GM12891 (cell line): Measurements from ENCODE around the gene CLIC5.
A peak's percentile ranks its signal among the peaks of the same experiment; 100 is the strongest.

Source experiments
- DNase-seq: peaks from one replicate; pipeline ENCODE4 v3.0.0; 2011; ENCODE audit warnings: low spot score; ENCODE audit not compliant: insufficient read length
- FAIRE-seq: peaks from 2 replicates; lab custom pipeline; 2011; peaks lifted over from hg19 to GRCh38; lab: Jason Lieb, UNC
- PAX5 ChIP-seq: IDR thresholded peaks from 2 replicates; pipeline ENCODE4 v1.6.1; 2011; ENCODE audit warnings: low read length, moderate library complexity, mild to moderate bottlenecking; ENCODE audit not compliant: insufficient read depth, severe bottlenecking
- POLR2A ChIP-seq: IDR thresholded peaks from 2 replicates; pipeline ENCODE4 v1.6.1; 2011; ENCODE audit warnings: low read depth, low read length, control low read depth
- POLR2AphosphoS5 ChIP-seq: IDR thresholded peaks from 2 replicates; pipeline ENCODE4 v1.6.1; 2011; ENCODE audit warnings: low read depth, low read length, control low read depth
- POU2F2 ChIP-seq: IDR thresholded peaks from 2 replicates; pipeline ENCODE4 v1.6.1; 2011; ENCODE audit warnings: low read depth, mild to moderate bottlenecking, control low read depth, low read length, moderate library complexity
- SPI1 ChIP-seq: IDR thresholded peaks from 2 replicates; pipeline ENCODE4 v1.6.1; 2011; ENCODE audit warnings: low read depth, low read length, control low read depth
- TAF1 ChIP-seq: IDR thresholded peaks from 2 replicates; pipeline ENCODE4 v1.6.1; 2011; ENCODE audit warnings: low read depth, low read length, control low read depth

CLIC5 gene

DNA sequence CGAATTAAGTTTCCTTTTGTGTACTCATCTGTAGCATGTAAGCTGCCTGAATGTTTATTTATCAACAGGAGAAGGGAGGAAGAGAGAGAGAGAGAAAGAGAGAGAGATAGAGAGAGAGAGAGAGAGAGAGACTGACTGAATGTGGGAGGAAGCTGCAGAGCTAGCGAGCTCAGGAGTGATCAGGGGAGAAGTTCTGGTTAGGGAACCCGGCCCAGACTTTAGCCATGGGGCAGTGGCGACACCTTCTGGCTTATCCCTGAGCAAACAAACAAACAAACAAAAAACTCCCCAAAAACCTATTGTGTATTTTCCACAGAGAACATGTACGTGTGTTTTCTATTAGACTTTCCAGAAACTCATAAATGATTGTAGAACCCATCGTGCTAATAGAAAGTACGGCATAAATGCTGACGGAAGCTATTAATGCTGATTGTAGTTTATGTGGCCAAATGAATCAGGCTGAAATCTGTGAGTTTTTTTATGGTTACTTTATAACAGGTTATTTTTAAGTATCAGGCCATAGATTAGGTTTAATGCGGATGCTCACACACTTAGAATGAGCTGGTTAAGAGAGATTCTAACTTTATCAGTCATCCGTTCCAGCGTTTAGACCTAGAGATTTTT is 92.8 kb downstream of the CLIC5 start:
- DNase-seq (no peak), FAIRE-seq (no peak)
- TF ChIP-seq PAX5 = no peak
- no peak for TF ChIP-seq POLR2A
- TF ChIP-seq SPI1 = 0 out of 2 replicates have a peak, but pooled peaks have one; percentile 27
- no peak for TF ChIP-seq TAF1

DNA sequence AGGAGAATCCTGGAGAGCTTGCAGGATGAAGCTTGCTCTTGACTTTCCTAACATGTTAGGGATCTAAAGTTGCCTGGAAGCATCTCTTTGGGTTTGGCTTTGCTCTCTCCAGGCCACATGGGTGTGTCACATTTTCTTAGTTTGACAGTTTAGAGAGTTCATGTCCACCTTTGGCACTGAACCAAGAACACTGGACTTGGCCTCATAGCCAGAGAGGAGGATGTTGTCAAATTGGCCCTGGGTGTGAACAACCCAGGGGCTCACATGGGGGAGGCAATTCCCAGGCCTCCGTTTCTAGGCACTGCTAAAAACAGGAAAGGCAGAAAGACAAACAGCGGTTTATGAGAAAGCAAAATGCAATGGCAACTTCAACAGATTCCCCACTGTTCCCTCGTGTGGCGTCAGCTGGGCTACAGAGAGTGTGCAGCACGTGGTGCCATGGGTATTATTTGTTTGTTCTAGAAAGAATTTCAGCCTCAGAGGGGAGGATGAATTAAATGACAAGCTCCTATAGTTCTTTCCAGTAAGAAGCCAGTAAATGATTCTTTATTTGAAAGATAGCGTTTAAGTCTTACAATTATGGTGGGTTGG is 93.9 kb downstream of the CLIC5 start:
- FAIRE-seq (no peak), DNase-seq (no peak)
- TF ChIP-seq POLR2A (no peak), POLR2AphosphoS5 (no peak), TAF1 (no peak), POU2F2 (no peak), PAX5 (no peak), SPI1 (no peak)

DNA sequence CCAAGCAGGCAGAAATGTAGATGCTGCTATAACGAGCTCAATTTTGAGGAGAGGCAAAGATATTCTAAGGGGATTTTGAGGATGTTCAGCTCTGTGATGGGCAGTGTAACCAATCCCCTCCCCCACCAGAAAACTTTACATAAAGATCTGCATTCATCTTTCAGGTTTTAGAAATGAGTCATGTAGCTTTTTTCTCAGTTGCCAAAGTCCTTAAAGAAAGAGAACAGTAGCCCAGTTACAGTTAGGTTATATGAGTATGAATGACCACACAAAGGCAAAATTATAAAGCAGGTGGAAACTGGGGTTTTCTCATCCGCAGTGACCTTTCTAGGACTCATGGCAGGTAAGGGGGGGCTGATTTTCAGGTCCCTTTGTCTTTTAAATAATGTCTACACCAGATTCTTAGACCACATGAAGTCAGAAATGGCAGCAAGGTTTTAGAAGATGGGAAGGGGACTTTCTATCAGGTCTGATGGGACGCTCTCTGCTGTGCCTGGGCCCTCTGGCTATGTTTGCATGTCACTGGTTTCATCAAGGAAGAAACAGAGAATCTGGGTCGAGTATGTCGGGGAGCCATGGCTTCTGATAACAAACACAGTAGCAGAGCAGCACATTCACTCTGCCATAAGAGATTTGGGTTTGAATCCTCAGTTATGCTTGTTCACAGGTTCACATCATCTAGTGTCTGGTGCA is 94.7 kb downstream of the CLIC5 start:
- TF ChIP-seq SPI1 (no peak), POU2F2 (peak; percentile 76; the same call in 1 of the 2 replicates)
- FAIRE-seq (no peak), DNase-seq (no peak)

DNA sequence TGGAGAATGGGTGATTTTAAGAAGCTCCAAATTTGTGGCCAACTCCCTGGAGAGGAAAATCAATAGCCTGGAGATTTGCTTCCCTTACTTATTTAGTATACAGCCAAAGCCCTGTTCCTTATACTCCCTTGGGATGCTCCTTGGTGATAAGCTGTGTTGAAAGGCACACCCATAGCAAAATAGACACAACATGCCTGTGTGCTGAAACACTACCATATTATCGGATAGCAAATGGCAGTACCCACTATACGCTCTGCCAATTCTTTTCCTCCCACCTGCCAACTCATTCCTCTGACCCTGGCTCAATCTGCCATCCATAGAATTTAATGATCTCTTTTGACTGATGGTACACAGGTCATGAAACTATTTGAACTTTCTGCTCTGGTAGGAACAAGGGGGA is 98.2 kb downstream of the CLIC5 start:
- DNase-seq (no peak), FAIRE-seq (no peak)
- TF ChIP-seq TAF1 (no peak), POLR2AphosphoS5 (no peak), POLR2A (no peak), SPI1 (no peak), POU2F2 (no peak), PAX5 (no peak)

DNA sequence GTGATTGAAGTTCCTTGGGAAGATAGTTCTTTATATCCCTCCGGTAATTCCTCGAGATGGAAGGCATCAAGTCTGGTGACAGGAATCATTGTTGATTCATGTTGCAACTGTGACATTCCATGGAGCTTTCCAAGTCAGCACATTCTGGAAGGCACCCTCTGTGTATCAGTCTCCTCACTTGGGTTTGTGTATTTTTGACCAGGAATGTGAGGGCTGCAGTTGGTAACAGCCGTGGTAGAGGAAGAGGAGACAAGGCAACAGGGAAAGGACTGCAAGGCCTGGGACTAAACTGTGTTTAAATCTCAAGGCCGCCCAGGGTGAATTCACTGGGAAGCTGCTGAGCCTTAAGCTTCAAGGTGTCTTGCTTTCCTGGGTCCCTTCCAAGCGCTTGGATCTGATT is 99.0 kb downstream of the CLIC5 start:
- TF ChIP-seq TAF1 (no peak), PAX5 (no peak), SPI1 (no peak), POU2F2 (no peak), POLR2A (no peak), POLR2AphosphoS5 (no peak)
- FAIRE-seq = no peak
- DNase-seq = no peak

DNA sequence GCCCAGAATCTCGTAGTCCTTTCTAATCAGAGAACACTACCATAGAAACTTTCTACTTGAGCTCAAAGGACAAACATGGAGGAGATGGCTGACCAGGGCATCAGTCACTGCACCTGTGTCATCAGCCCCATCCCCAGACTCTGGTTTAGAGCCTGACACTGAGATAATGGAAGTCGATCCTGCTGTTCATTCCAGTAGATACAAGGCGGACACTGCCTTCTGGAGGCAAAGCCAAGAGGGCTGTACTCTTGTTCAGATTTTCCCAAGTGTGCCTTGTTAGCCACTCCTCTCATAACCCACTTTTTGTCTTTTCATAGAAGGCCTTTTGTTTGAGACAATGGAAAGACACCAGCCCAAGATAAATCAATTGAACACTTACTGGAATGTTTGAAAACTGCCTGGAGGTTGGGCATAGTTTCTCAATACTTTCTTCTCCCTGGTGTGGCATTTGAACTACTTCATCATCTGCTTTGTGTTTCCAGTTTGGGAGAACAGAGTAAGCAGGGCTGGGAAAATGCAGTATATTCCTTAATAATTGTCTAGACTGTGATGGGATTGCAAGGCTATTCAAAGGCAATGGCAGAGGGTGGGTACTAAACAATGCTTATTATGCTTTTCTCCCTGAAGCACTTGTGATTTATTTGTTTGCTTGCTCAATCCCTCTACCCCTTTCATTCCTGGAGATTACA is 99.7 kb downstream of the CLIC5 start:
- TF ChIP-seq POLR2AphosphoS5 (no peak), TAF1 (no peak), PAX5 (no peak), POLR2A (no peak)
- no peak for DNase-seq
- no peak for FAIRE-seq

DNA sequence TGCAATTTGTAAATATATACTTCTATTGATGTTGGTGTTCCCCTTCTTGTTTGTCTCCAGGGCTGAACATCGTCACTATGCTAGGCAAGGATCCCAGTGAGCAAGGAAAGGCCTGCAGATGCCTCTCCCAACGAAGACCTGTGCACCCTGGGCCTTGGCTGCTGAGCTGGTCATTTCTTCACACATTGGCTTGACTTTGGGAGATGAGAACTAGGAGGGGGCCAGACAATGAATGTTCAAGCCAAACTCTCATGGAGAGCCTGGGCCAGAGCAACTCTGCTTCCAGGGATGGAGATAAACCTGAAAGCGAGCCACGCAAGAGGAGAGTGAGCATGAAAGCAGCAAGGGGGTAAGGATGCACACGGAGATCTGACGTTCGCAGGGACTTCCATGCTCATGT is 104.0 kb downstream of the CLIC5 start:
- no peak for DNase-seq
- no peak for FAIRE-seq
- no peak for TF ChIP-seq POU2F2
- no peak for TF ChIP-seq POLR2AphosphoS5
- TF ChIP-seq TAF1 = no peak

DNA sequence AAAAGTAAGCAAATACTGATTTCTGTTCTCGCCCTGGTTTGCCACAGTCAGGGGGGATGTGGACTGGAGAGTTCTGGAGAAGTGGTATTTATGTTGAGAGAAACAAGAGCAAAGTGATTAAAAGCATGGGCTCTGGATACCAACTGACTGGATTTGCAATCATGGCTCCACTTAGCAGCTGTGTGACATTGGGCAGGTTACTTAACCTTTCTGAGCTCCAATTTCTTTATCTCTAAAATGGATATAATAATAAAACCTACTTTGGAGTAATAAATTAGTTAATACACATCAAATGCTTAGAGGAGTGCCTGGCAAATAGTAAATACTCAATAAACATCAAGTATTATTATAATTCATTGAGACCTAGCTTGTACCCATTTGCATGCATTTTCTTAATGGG is 111.7 kb downstream of the CLIC5 start:
- TF ChIP-seq POLR2A (no peak), PAX5 (no peak), SPI1 (no peak), POU2F2 (no peak), TAF1 (no peak)
- DNase-seq (no peak), FAIRE-seq (no peak)

DNA sequence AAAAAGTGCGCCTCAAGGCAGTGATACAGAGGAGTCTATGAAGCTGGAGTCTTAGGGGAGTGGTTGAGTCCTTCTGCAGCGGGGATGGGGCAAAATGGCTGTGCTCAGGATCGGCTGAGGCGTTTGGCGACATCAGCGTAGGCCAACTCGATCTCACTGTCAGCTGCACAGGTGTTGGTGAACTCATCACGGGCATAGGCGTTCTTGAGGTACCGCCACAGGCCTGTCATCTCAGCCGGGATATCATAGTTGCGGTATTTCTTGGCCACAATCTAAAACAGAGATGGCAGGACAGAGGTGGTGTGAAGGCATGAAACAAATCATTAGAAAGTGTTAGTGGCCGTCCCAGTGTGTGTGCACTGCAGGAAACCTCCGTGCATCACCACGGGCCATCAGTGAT is 112.7 kb downstream of the CLIC5 start:
- no peak for TF ChIP-seq POLR2A
- TF ChIP-seq PAX5 = no peak
- TF ChIP-seq TAF1 = no peak
- no peak for TF ChIP-seq POU2F2
- no peak for TF ChIP-seq SPI1
- no peak for TF ChIP-seq POLR2AphosphoS5
- DNase-seq (no peak), FAIRE-seq (no peak)

DNA sequence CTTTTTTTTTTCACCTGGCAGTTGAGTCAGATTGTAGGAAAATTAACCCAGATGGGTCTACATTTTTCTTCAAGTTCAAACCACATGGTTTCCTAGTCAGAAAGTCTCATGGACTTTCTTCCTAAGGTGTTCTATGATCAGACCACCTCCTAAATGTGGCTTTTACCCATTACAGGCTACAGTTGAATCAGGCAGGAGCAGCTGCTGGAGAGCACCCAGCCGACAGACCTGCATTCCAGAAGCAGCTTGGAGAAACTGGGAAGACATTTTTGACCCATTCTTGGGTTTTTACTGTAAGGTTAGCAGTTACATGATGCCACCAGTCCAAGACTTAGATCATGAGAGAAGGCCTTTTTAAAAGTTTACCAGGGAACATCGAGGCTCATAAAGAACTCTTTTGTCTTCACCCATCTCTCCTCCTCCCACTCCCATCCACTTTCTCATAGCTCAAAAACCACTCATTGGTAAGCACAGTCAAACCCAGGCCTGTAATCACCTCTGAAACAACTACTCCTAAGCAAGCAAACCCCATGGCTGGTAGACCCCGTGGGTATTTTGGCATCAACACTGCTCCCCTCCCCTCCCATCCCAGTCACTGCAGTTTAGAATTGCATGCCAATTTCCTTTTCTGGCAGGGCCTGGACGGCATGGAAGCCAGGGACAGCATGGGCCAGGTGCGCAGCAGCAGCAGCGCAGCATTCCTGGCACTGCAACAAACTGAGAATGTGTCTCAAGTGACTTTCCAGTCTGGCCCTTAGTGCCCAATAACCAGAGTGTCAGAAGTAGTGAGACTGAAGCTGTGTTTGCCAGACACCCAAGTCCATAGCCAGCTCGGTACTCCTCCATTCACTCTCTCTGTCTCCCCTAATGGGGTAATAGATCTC is 113.7 kb downstream of the CLIC5 start:
- no peak for DNase-seq
- TF ChIP-seq SPI1 = no peak
- FAIRE-seq = no peak
